Neuronal stem cell (in vitro differentiated cells): Measurements from ENCODE around the gene RASSF6. TPM values are rescaled to one million over a fixed set of nuclear protein-coding genes. Genes with fewer than 3 reads are reported as not detected.
A peak's percentile ranks its signal among the peaks of the same experiment; 100 is the strongest.
"Not testable (repeated sequence)": the region's sequence is repeated elsewhere in the genome, so short reads cannot be mapped to it uniquely, and the experiment has no call there.

ENCODE experiments used
- DNase-seq: peaks from one replicate; pipeline ENCODE4 v3.0.0-alpha.2; 2013; ENCODE audit warnings: low spot score
- H2AFZ ChIP-seq: one replicate; pipeline ENCODE4 v1.6.1; 2013; ENCODE audit warnings: mild to moderate bottlenecking, low read length, inconsistent platforms
- H2AK5ac ChIP-seq: 2 replicates; pipeline ENCODE4 v1.6.1; 2013; ENCODE audit warnings: low read depth, mild to moderate bottlenecking, inconsistent platforms, low read length, moderate library complexity, mixed read lengths
- H2BK120ac ChIP-seq: 2 replicates; pipeline ENCODE4 v1.6.1; 2013; ENCODE audit warnings: low read depth, mild to moderate bottlenecking, inconsistent platforms, low read length, moderate library complexity, mixed read lengths
- H2BK12ac ChIP-seq: one replicate; pipeline ENCODE4 v1.6.1; 2013; ENCODE audit warnings: low read length, inconsistent platforms
- H2BK15ac ChIP-seq: 2 replicates; pipeline ENCODE4 v1.6.1; 2013; ENCODE audit warnings: mild to moderate bottlenecking, low read length, inconsistent platforms, mixed read lengths
- H2BK5ac ChIP-seq: one replicate; pipeline ENCODE4 v1.6.1; 2013; ENCODE audit warnings: inconsistent platforms, mild to moderate bottlenecking, low read length, moderate library complexity
- H3K14ac ChIP-seq: one replicate; pipeline ENCODE4 v1.6.1; 2013; ENCODE audit warnings: low read length, inconsistent platforms
- H3K18ac ChIP-seq: 2 replicates; pipeline ENCODE4 v1.6.1; 2013; ENCODE audit warnings: low read length, inconsistent platforms
- H3K23ac ChIP-seq: 2 replicates; pipeline ENCODE4 v1.6.1; 2013; ENCODE audit warnings: low read depth, mild to moderate bottlenecking, mixed read lengths, low read length, inconsistent platforms; ENCODE audit not compliant: poor library complexity
- H3K27ac ChIP-seq: replicated peaks from 3 replicates; pipeline ENCODE4 v1.5.1; 2013; ENCODE audit warnings: low read length, inconsistent platforms
- H3K27me3 ChIP-seq, 3 experiments: 2 replicates each; pipeline ENCODE4 v1.6.1; 2013; ENCODE audit warnings: low read length in 3 of 3, mild to moderate bottlenecking in 2 of 3, inconsistent platforms in 1 of 3, low read depth in 1 of 3, mixed read lengths in 1 of 3, moderate library complexity in 1 of 3; ENCODE audit not compliant: control insufficient read depth in 3 of 3, insufficient read depth in 3 of 3
- H3K36me3 ChIP-seq, 2 donors: replicated peaks in 1 of 2; 2 replicates each; pipeline ENCODE4 v1.6.1; 2013; ENCODE audit warnings: low read length in 2 of 2; ENCODE audit not compliant: control insufficient read depth in 2 of 2, insufficient read depth in 2 of 2
- H3K4ac ChIP-seq: 2 replicates; pipeline ENCODE4 v1.6.1; 2013; ENCODE audit warnings: inconsistent platforms, mild to moderate bottlenecking, low read length, moderate library complexity
- H3K4me1 ChIP-seq, 2 donors: 1 replicate in 1 of 2; 2 replicates in 1 of 2; pipeline ENCODE4 v1.6.1; 2013; ENCODE audit warnings: low read length in 2 of 2, low read depth in 1 of 2; ENCODE audit not compliant: control insufficient read depth in 2 of 2, insufficient read depth in 1 of 2
- H3K4me2 ChIP-seq: one replicate; pipeline ENCODE4 v1.6.1; 2013; ENCODE audit warnings: mild to moderate bottlenecking, low read length, inconsistent platforms; ENCODE audit not compliant: insufficient read depth, poor library complexity, severe bottlenecking
- H3K4me3 ChIP-seq, 2 donors: 2 replicates each; pipeline ENCODE4 v1.5.1; 2013; ENCODE audit warnings: low read length in 2 of 2, mild to moderate bottlenecking in 2 of 2, inconsistent platforms in 1 of 2, moderate library complexity in 1 of 2
- H3K79me1 ChIP-seq: one replicate; pipeline ENCODE4 v1.6.1; 2013; ENCODE audit warnings: low read depth, mild to moderate bottlenecking, inconsistent platforms, low read length, moderate library complexity
- H3K9ac ChIP-seq: one replicate; pipeline ENCODE4 v1.6.1; 2013; ENCODE audit warnings: mild to moderate bottlenecking, low read depth, low read length, inconsistent platforms; ENCODE audit not compliant: poor library complexity
- H3K9me3 ChIP-seq, 2 donors: replicated peaks in 1 of 2; 2 replicates each; pipeline versions ENCODE3 to v1.6.1; 2013; ENCODE audit warnings: low read length in 2 of 2, mild to moderate bottlenecking in 2 of 2, inconsistent platforms in 1 of 2, low read depth in 1 of 2, mixed read lengths in 1 of 2, moderate library complexity in 1 of 2; ENCODE audit not compliant: control insufficient read depth in 2 of 2, insufficient read depth in 1 of 2
- H4K8ac ChIP-seq: one replicate; pipeline ENCODE4 v1.6.1; 2013; ENCODE audit warnings: low read depth, mild to moderate bottlenecking, inconsistent platforms, low read length, moderate library complexity
- H4K91ac ChIP-seq: one replicate; pipeline ENCODE4 v1.6.1; 2013; ENCODE audit warnings: low read length, low read depth, mild to moderate bottlenecking, inconsistent platforms; ENCODE audit not compliant: poor library complexity
- WGBS, 2 donors: extraction: QIAGEN DNeasy Blood & Tissue Kit; methylation state at CpG; one replicate each; pipeline ENCODE4 v1.1.7; 2013; ENCODE audit warnings: missing lambda C conversion rate in 2 of 2, mixed read lengths in 1 of 2; ENCODE audit not compliant: insufficient read length in 2 of 2, insufficient replicate concordance in 1 of 2; ENCODE audit errors: extremely low coverage in 2 of 2; 5-methylcytosine and 5-hydroxymethylcytosine counted together
- polyA plus RNA-seq, 2 experiments: library from polyadenylated mRNA; stranded (reverse); fragments of 200-250 nt; gene quantifications; one replicate each; pipeline ENCODE4 v1.2.3, GENCODE V29; 2013

Gene RASSF6, protein sequence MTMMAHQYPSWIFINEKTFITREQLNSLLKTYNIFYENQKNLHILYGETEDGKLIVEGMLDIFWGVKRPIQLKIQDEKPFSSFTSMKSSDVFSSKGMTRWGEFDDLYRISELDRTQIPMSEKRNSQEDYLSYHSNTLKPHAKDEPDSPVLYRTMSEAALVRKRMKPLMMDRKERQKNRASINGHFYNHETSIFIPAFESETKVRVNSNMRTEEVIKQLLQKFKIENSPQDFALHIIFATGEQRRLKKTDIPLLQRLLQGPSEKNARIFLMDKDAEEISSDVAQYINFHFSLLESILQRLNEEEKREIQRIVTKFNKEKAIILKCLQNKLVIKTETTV
- under 0.01 TPM for polyA plus RNA-seq (2013, experiment 1 of 2)
- not detected for polyA plus RNA-seq (2013, experiment 2 of 2)

DNA sequence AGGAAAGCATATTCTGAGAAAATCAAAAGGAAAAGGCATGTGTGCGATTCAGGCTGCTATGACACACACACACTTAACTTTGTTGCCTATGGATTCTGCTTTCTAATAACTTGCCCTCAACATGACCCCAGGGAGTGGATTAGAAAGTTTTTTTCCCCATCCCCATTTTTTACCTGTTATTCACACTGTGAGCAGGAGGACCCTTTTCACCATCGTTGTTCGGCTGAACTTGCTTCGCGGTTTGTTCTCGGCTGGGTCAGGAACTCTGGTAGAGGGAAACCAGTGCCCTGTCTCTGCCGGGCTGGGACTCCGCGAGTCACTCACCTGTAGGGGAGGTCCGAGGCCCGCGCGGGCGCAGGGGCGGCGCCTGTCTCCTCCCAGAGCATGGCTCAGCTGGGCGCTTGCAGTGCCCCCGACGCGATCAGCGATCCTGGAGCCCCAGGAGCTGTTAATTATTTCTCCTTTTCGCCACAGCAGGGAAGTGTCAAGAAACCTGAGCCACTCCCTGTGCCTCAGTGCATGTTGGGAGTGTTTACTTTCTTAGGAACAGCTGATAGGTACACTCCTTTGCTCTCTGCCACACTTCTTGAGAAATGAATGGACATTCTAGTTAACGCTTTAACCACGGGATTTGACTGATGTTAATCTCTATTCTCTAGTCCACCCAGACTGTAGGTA, at the start of gene RASSF6:
RASSF6 (minus strand) TSS at position 322 of the 678 bp plus-strand sequence. CDS start 8,641 bp downstream, outside the sequence.
- peak within 1 kb of the TSS; percentile 60 for H3K4me2 ChIP-seq
- no peak within 1 kb of the TSS for H2BK12ac ChIP-seq
- no peak within 1 kb of the TSS for H3K14ac ChIP-seq
- no peaks in the 10 kb centered on the region for H3K36me3 ChIP-seq
- H3K4me1 ChIP-seq = peaks cover 0 to 6% of the 10 kb centered on the region in 2 donors
- no peak within 1 kb of the TSS for H3K23ac ChIP-seq
- no peak within 1 kb of the TSS for H3K18ac ChIP-seq
- no peaks in the 10 kb centered on the region for H3K9me3 ChIP-seq
- H2BK5ac ChIP-seq = no peak within 1 kb of the TSS
- no peak within 1 kb of the TSS for H2BK15ac ChIP-seq
- no peak within 1 kb of the TSS for H3K9ac ChIP-seq
- H3K27ac ChIP-seq = no peak within 1 kb of the TSS
- no peaks in the 10 kb centered on the region for H3K79me1 ChIP-seq
- peak within 1 kb of the TSS; percentile 58 for H2AFZ ChIP-seq
- no peak within 1 kb of the TSS for H2AK5ac ChIP-seq
- no peak within 1 kb of the TSS for H3K4ac ChIP-seq
- no peak within 1 kb of the TSS for H4K8ac ChIP-seq
- H2BK120ac ChIP-seq = no peak within 1 kb of the TSS
- peak; percentile 14 for DNase-seq
- WGBS, 2 donors = no CpG with 5 or more reads among the region's 24 CpGs
- peak within 1 kb of the TSS in 1 of 2 donors; percentile 10 for H3K4me3 ChIP-seq
- peaks cover 0 to 22% (median 0%) of the 10 kb centered on the region in 3 experiments for H3K27me3 ChIP-seq
- H4K91ac ChIP-seq = no peak within 1 kb of the TSS

DNA sequence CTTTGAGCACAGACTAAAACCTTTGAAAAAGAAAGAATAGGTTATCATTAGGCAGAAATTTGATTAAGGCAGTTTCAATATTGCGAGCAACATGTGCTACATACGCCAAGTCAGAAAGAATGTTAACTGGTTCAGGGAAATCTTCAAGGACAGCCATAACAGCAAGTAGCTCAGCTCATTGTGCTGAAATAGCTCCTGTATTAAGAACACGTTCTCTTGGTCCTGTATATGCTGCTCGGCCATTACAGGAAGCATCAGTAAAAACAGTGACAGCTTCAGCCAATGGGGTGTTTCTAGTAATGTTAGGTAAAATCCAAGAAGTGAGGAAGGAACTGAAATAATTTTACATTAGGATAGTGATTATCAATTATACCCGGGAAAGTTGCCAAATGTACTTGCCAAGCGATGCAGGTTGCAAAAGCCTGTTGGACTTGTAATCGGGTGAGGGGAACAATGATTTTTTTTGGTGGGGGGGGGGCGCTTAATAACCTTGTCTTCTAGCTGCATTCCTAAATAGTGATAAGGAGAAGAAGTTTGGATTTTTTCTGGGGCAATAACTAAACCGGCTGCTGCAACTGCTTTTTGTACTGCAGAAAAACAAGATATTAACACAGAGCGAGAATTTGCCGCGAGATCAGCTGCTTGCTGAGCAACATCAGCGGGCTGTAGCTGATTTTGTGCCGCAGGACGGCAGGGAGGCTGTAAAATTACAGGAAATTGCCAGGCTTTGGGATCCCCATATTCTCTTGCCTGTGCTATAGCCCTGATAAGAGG, 49.4 kb upstream of the RASSF6 start:
- Histone ChIP-seq H3K79me1 (no peaks in the 10 kb centered on the region), H3K23ac (no peak overlapping the region), H4K91ac (no peak overlapping the region), H2BK15ac (no peak overlapping the region), H3K27ac (no peak overlapping the region), H3K4ac (no peak overlapping the region), H3K9me3 (no peaks in the 10 kb centered on the region), H2BK12ac (no peak overlapping the region), H4K8ac (no peak overlapping the region), H3K14ac (no peak overlapping the region), H3K9ac (no peak overlapping the region), H3K4me3 (no peak overlapping the region), H3K27me3 (no peaks in the 10 kb centered on the region), H2BK120ac (no peak overlapping the region), H3K18ac (no peak overlapping the region), H3K4me2 (no peak overlapping the region), H3K4me1 (no peaks in the 10 kb centered on the region), H2BK5ac (no peak overlapping the region), H3K36me3 (no peaks in the 10 kb centered on the region), H2AFZ (peak overlapping the region; percentile 47), H2AK5ac (no peak overlapping the region)
- no peak for DNase-seq
- WGBS, 2 donors = no CpG with 5 or more reads among the region's 15 CpGs

DNA sequence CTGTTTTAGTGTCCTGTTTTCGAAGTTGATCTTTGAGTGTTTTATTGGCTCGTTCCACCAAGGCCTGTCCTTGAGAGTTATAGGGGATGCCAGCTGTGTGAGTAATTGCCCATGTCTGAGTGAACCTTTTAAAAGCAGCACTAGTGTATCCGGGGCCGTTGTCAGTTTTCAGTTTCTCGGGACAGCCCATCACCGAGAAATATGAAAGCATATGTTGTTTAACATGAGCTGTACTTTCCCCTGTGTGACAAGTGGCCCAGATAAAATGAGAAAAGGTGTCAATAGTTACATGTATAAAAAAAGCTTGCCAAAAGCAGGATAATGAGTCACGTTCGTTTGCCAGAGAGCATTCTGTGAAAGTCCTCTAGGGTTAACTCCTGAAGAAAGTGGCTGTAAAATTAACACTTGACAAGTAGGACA, 48.6 kb upstream of the RASSF6 start:
- Histone ChIP-seq H3K18ac (no peak overlapping the region), H2AFZ (no peak overlapping the region), H3K23ac (no peak overlapping the region), H2BK15ac (no peak overlapping the region), H3K27ac (no peak overlapping the region), H3K14ac (no peak overlapping the region), H2AK5ac (no peak overlapping the region), H3K9ac (no peak overlapping the region), H2BK5ac (no peak overlapping the region), H2BK12ac (no peak overlapping the region), H3K4me2 (no peak overlapping the region), H3K4me3 (no peak overlapping the region), H4K8ac (no peak overlapping the region), H3K27me3 (no peaks in the 10 kb centered on the region), H3K36me3 (no peaks in the 10 kb centered on the region), H3K4ac (no peak overlapping the region), H2BK120ac (no peak overlapping the region), H3K9me3 (no peaks in the 10 kb centered on the region), H3K79me1 (no peaks in the 10 kb centered on the region), H4K91ac (no peak overlapping the region), H3K4me1 (no peaks in the 10 kb centered on the region)
- DNase-seq = no peak
- no CpG with 5 or more reads among the region's 8 CpGs for WGBS, 2 donors

DNA sequence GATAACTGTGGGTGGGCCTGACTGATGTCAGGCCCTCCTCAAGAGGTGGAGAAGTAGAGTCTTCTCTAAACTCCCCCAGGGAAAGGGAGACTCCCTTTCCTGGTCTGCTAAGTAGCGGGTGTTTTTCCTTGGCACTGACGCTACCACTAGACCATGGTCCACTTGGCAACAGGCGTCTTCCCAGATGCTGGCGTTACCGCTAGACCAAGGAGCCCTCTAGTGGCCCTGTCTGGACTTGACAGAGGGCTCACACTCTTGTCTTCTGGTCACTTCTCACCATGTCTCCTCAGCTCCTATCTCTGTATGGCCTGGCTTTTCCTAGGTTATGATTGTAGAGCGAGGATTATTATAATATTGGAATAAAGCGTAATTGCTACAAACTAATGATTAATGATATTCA, 45.7 kb upstream of the RASSF6 start:
- not testable (repeated sequence) for H4K91ac ChIP-seq

More for the DNA sequence above, 45.7 kb upstream of the RASSF6 start:
- DNase-seq, H2BK15ac ChIP-seq, H3K4me3 ChIP-seq, H3K36me3 ChIP-seq, H2BK12ac ChIP-seq, H3K4me2 ChIP-seq, H3K79me1 ChIP-seq, H2AFZ ChIP-seq, H3K23ac ChIP-seq, H3K4ac ChIP-seq, H3K27ac ChIP-seq, H3K9me3 ChIP-seq, H3K27me3 ChIP-seq, H4K8ac ChIP-seq, H3K4me1 ChIP-seq, H3K9ac ChIP-seq, H2BK5ac ChIP-seq, H3K14ac ChIP-seq, H2AK5ac ChIP-seq, H2BK120ac ChIP-seq, H3K18ac ChIP-seq: not testable (repeated sequence)
- no CpG with 5 or more reads among the region's 7 CpGs for WGBS, 2 donors
